SK-N-MC (cell line): ENCODE measurements around the gene DENND2D.

Experiments used
- DNase-seq: peaks from one replicate; pipeline ENCODE4 v3.0.0-alpha.2; 2011; ENCODE audit warnings: low read depth, low spot score
- H3K27ac ChIP-seq: fragments of 200-600 bp; sonication (generic); 2 replicates; pipeline ENCODE4 v1.5.1; 2016; ENCODE audit warnings: mixed run types
- H3K36me3 ChIP-seq: fragments of 200-600 bp; sonication (generic); 2 replicates; pipeline ENCODE4 v1.6.1; 2017; ENCODE audit warnings: antibody characterized with exemption, low read length, mixed read lengths; ENCODE audit not compliant: insufficient read depth
- H3K4me3 ChIP-seq: fragments of 200-600 bp; sonication (generic); 2 replicates; pipeline ENCODE4 v1.5.1; 2016
- H3K9ac ChIP-seq: fragments of 200-600 bp; sonication (generic); 2 replicates; pipeline ENCODE4 v1.8.0; 2017; ENCODE audit warnings: mixed run types, mixed read lengths; ENCODE audit not compliant: insufficient read length
- H3K9me3 ChIP-seq: fragments of 200-600 bp; sonication (generic); 2 replicates; pipeline ENCODE4 v1.6.1; 2017; ENCODE audit warnings: low read depth, mild to moderate bottlenecking, antibody characterized with exemption, low read length, moderate library complexity, mixed read lengths
- EZH2 ChIP-seq: fragments of 200-600 bp; sonication (generic); IDR thresholded peaks from one replicate; pipeline ENCODE4 v1.6.1; 2017; ENCODE audit warnings: antibody characterized with exemption
- FOXP2 ChIP-seq: optimal IDR thresholded peaks from 2 replicates; pipeline ENCODE3; 2011; ENCODE audit warnings: mild to moderate bottlenecking, moderate library complexity; ENCODE audit not compliant: insufficient read depth; ENCODE audit errors: extremely low read length, control extremely low read depth
- POLR2AphosphoS5 ChIP-seq: IDR thresholded peaks from 2 replicates; pipeline ENCODE4 v1.6.1; 2012; ENCODE audit warnings: mild to moderate bottlenecking, low read depth, low read length, borderline replicate concordance

DENND2D gene

GRCh38 chr1:111209622-111210021 is 9.2 kb upstream of the DENND2D start:
- TF ChIP-seq EZH2, result no peak
- TF ChIP-seq FOXP2, result no peak
- TF ChIP-seq POLR2AphosphoS5, result no peak
- DNase-seq, result no peak
- Histone ChIP-seq H3K4me3 (no peak overlapping the region), H3K36me3 (no peaks in the 10 kb centered on the region), H3K27ac (no peak overlapping the region), H3K9ac (no peak overlapping the region), H3K9me3 (no peaks in the 10 kb centered on the region)

GRCh38 chr1:111208921-111209320 is 8.5 kb upstream of the DENND2D start:
- H3K36me3 ChIP-seq, result no peaks in the 10 kb centered on the region
- no peak overlapping the region for H3K27ac ChIP-seq
- DNase-seq, result no peak
- TF ChIP-seq EZH2, result no peak
- no peaks in the 10 kb centered on the region for H3K9me3 ChIP-seq
- no peak overlapping the region for H3K4me3 ChIP-seq
- H3K9ac ChIP-seq, result no peak overlapping the region

GRCh38 chr1:111205714-111206050 is 5.2 kb upstream of the DENND2D start:
- TF ChIP-seq POLR2AphosphoS5, result no peak
- DNase-seq, result no peak
- Histone ChIP-seq H3K27ac (no peak overlapping the region), H3K9me3 (no peaks in the 10 kb centered on the region), H3K4me3 (no peak overlapping the region), H3K36me3 (no peaks in the 10 kb centered on the region), H3K9ac (no peak overlapping the region)

- Histone ChIP-seq H3K9me3 (no peaks in the 10 kb centered on the region), H3K27ac (no peak overlapping the region), H3K36me3 (no peaks in the 10 kb centered on the region), H3K9ac (no peak overlapping the region), H3K4me3 (no peak overlapping the region)
- DNase-seq, result no peak
- TF ChIP-seq FOXP2 (no peak), EZH2 (no peak)
Measured at GRCh38 chr1:111204983-111205713, 4.7 kb upstream of the DENND2D start.

GRCh38 chr1:111204201-111204982 is 3.9 kb upstream of the DENND2D start:
- no peak overlapping the region for H3K27ac ChIP-seq

GRCh38 chr1:111203681-111204200 is 3.3 kb upstream of the DENND2D start:
- Histone ChIP-seq H3K9me3 (no peaks in the 10 kb centered on the region), H3K27ac (no peak overlapping the region), H3K4me3 (peak overlapping the region; percentile 68), H3K36me3 (no peaks in the 10 kb centered on the region), H3K9ac (no peak overlapping the region)
- DNase-seq, result no peak
- TF ChIP-seq EZH2 (no peak), POLR2AphosphoS5 (no peak), FOXP2 (no peak)

More at GRCh38 chr1:111204201-111204982, 3.9 kb upstream of the DENND2D start:
- peak overlapping the region; percentile 68 for H3K4me3 ChIP-seq
- no peak for DNase-seq
- no peak for TF ChIP-seq FOXP2
- TF ChIP-seq EZH2, result no peak
- no peak for TF ChIP-seq POLR2AphosphoS5
- H3K36me3 ChIP-seq, result no peaks in the 10 kb centered on the region
- H3K9me3 ChIP-seq, result no peaks in the 10 kb centered on the region
- H3K9ac ChIP-seq, result no peak overlapping the region

- DNase-seq, result no peak
- Histone ChIP-seq H3K27ac (no peak overlapping the region), H3K4me3 (no peak overlapping the region), H3K36me3 (no peaks in the 10 kb centered on the region), H3K9me3 (no peaks in the 10 kb centered on the region), H3K9ac (no peak overlapping the region)
- TF ChIP-seq POLR2AphosphoS5 (no peak), EZH2 (no peak), FOXP2 (no peak)
Measured at GRCh38 chr1:111202707-111203623, 2.5 kb upstream of the DENND2D start.

- Histone ChIP-seq H3K27ac (no peak overlapping the region), H3K9me3 (no peaks in the 10 kb centered on the region), H3K9ac (no peak overlapping the region), H3K4me3 (no peak overlapping the region), H3K36me3 (no peaks in the 10 kb centered on the region)
- no peak for DNase-seq
- TF ChIP-seq POLR2AphosphoS5, result no peak
- TF ChIP-seq FOXP2, result no peak
- TF ChIP-seq EZH2, result no peak
Measured at GRCh38 chr1:111202366-111202706, 1.9 kb upstream of the DENND2D start.
